ENCODE results near the gene ATXN8OS.
"Not testable (repeated sequence)": the region's sequence is repeated elsewhere in the genome, so short reads cannot be mapped to it uniquely, and the experiment has no call there.

Gene ATXN8OS

GRCh38 chr13:70107498-70108281, at the start of gene ATXN8OS:
Gene ATXN8OS, plus strand, starts transcription at chr13:70107826.
- DNase-seq = no peak

GRCh38 chr13:70080012-70080411, 27.6 kb upstream of the ATXN8OS start:
- no peak for DNase-seq

GRCh38 chr13:70087247-70087646, 20.4 kb upstream of the ATXN8OS start:
- DNase-seq = no peak

GRCh38 chr13:70088926-70089325, 18.7 kb upstream of the ATXN8OS start:
- DNase-seq = no peak

GRCh38 chr13:70090036-70090723, 17.4 kb upstream of the ATXN8OS start:
- no peak for DNase-seq

- DNase-seq = no peak
These were observed 9.0 kb upstream of the ATXN8OS start for GRCh38 chr13:70098669-70099068.

- no peak for DNase-seq
These were observed 3.1 kb upstream of the ATXN8OS start for GRCh38 chr13:70104481-70104880.

- DNase-seq = no peak
These were observed 515 bp upstream of the ATXN8OS start for GRCh38 chr13:70107125-70107497.

- DNase-seq = no peak
These were observed 905 bp downstream of the ATXN8OS start, which contains the start of gene KLHL1 for GRCh38 chr13:70108356-70109105. Gene KLHL1, minus strand, starts transcription at chr13:70108452. Its CDS starts 753 bp downstream, at chr13:70107699.

- no peak for DNase-seq
These were observed 9.8 kb downstream of the ATXN8OS start for GRCh38 chr13:70117338-70117905.

- no peak for DNase-seq
These were observed 18.1 kb downstream of the ATXN8OS start for GRCh38 chr13:70125693-70126092.

- DNase-seq = no peak
These were observed 20.5 kb downstream of the ATXN8OS start for GRCh38 chr13:70128098-70128497.

GRCh38 chr13:70142658-70143057, 35.0 kb downstream of the ATXN8OS start:
- DNase-seq = not testable (repeated sequence)

- no peak for DNase-seq
These were observed 54.5 kb downstream of the ATXN8OS start for GRCh38 chr13:70162141-70162540.

GRCh38 chr13:70170689-70171088, 63.1 kb downstream of the ATXN8OS start:
- no peak for DNase-seq

GRCh38 chr13:70171151-70171550, 63.5 kb downstream of the ATXN8OS start:
- DNase-seq = no peak

- no peak for DNase-seq
These were observed 65.4 kb downstream of the ATXN8OS start for GRCh38 chr13:70172946-70173597.

- no peak for DNase-seq
These were observed 66.0 kb downstream of the ATXN8OS start for GRCh38 chr13:70173598-70173959.

GRCh38 chr13:70178346-70178745, 70.7 kb downstream of the ATXN8OS start:
- no peak for DNase-seq
